Epithelial cell of esophagus (primary cell): Measurements from ENCODE around the gene BLOC1S6.

Experiments
- DNase-seq: peaks from one replicate; pipeline ENCODE4 v3.0.0; 2010; ENCODE audit warnings: low read depth
- H3K4me3 ChIP-seq: 2 replicates; pipeline ENCODE4 v1.5.1; 2011; ENCODE audit warnings: mild to moderate bottlenecking, low read length, control low read depth
- TF ChIP-seq, protein P1 (sequence below): IDR thresholded peaks from 2 replicates; pipeline ENCODE4 v1.5.1; 2011; ENCODE audit warnings: low read depth, mild to moderate bottlenecking, low read length, control low read depth, inconsistent platforms; ENCODE audit not compliant: insufficient read depth; ENCODE audit errors: missing control alignments

The BLOC1S6 gene

DNA sequence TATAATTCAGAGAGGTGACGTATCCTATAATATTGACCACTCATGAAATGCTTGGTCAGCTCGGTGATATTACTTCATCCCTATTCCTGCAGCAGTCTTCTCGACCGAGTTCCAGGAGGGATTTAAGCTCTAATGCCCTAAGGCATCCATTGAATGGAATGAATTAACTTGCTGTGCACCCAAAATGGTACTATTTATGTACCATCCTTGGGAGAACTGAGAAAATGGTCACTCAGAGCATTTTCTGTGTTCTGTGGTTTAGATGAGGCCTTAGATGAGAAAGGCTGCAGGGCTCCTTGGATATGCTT lies 638 bp downstream of the BLOC1S6 start:
- DNase-seq = no peak
- TF ChIP-seq, protein P1, sequence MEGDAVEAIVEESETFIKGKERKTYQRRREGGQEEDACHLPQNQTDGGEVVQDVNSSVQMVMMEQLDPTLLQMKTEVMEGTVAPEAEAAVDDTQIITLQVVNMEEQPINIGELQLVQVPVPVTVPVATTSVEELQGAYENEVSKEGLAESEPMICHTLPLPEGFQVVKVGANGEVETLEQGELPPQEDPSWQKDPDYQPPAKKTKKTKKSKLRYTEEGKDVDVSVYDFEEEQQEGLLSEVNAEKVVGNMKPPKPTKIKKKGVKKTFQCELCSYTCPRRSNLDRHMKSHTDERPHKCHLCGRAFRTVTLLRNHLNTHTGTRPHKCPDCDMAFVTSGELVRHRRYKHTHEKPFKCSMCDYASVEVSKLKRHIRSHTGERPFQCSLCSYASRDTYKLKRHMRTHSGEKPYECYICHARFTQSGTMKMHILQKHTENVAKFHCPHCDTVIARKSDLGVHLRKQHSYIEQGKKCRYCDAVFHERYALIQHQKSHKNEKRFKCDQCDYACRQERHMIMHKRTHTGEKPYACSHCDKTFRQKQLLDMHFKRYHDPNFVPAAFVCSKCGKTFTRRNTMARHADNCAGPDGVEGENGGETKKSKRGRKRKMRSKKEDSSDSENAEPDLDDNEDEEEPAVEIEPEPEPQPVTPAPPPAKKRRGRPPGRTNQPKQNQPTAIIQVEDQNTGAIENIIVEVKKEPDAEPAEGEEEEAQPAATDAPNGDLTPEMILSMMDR = no peak
- peak overlapping the region; percentile 94 for H3K4me3 ChIP-seq

DNA sequence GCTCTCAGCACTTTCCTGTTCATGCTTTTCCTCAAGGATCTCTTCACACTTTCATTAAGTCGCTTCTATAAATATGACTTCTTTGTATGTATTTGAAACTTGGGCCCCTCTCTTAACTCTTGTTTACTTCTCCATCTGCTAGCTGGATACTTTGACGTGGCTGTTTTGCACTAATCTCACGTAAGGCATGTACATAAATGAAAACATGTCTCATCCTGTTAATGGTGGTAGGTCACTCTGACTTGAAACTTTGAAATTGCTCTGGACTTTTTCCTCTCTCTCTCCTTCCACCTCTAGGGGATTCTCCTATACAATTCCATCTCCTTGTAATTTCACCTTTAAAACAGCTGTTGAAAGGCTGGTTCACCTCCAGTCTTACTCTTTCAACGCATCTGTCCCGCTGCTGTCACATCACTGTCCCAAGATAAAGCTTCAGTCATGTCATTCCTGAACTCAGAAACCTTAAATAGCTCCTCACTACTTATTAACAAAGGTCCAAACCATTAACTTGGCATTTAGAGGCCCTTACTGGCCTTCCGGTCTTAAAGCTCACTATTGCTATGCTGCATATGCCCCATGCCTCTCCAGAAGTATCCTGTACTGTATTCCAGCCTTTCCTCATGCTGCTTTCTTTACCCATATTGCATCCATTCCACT lies 1.2 kb downstream of the BLOC1S6 start:
- DNase-seq = peak; percentile 75
- TF ChIP-seq, protein P1 = no peak
- peak overlapping the region; percentile 94 for H3K4me3 ChIP-seq

DNA sequence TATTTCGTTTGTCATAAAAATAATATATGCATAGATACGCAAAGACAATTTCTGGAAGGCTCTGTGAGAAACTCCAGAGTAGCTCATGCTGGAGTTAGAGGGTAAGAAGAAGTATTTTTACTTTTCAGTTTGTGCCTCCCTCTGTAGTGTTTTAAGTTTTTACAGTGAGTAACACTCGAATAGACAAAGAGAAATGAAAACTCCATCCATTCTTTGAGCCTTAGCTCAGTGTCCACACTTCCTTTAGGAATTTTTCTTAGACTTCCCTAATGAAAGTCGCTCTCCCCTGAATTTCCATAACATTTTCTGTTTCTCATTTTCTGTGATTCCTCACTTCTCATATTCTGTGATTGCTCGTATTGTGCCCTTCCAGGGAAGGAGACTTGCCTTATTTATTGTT lies 2.1 kb downstream of the BLOC1S6 start:
- no peak overlapping the region for H3K4me3 ChIP-seq
- TF ChIP-seq, protein P1 = no peak
- no peak for DNase-seq

DNA sequence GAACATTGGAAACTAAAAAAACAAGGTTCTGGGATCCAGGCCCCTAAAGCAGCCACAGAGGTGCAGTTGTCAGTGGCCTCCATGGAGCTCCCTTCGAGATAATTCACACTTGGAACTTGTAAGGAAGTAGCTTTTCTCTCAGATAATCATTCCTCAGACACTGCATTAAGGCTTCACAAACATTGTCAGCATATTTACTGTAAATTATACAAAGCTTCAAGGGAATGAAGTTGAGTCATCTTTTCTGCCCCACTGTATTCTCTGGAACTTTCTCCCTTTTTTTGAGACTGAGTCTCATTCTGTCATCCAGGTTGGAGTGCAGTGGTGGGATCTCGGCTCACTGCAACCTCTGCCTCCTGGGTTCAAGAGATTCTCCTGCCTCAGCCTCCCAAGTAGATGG lies 7.1 kb downstream of the BLOC1S6 start:
- TF ChIP-seq, protein P1 = no peak
- H3K4me3 ChIP-seq = no peak overlapping the region
- no peak for DNase-seq

DNA sequence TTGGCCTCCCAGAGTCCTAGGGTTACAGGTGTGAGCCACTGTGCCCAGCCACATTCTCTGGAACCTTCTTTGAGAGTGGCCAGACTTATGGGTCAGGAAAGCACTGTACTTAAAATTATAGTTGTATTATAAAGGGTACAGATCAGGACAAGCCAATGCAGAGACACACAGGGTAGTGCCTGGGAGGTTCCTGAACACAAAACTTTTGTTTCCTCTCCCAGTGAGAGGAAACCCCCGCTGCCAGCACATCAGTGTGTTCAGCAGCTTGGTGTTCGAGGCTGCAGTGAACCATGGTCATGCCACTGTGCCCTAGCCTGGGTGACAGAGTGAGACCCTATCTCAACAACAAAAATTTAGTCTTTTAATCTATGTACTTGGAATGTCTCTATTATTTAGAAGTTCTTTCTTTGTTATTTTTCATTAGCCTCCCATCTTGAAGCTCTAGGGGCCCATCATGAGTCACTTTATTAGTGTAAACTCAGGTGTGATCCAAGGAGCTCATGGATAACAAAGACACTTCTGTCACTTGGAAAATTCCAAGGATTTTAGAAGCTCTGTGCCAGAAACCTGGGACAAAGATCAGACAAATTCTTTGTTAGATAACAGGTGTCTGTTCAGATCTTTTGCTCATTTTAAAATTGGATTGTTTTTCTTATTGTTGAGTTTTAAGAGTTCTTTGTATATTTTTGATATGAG lies 7.8 kb downstream of the BLOC1S6 start:
- no peak for DNase-seq
- no peak overlapping the region for H3K4me3 ChIP-seq
- TF ChIP-seq, protein P1 = no peak

DNA sequence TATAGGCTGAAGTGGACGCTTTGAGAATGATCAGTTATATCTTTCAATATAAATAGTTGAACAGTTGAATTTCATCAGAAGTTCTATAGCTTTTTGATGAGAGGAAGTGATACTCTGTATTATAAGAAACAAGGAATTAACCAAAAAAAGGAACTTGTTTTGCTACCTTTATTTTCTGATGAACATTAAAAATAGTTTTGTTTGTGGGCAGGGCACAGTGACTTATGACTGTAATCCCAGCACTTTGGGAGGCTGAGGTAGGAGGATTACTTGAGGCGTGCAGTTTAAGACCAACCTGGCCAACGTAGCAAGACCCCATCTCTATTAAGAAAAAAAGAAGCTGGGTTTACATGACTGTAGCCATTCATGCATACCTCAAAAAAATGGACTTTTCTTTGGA lies 16.7 kb downstream of the BLOC1S6 start:
- TF ChIP-seq, protein P1 = no peak
- H3K4me3 ChIP-seq = no peak overlapping the region
- DNase-seq = no peak

DNA sequence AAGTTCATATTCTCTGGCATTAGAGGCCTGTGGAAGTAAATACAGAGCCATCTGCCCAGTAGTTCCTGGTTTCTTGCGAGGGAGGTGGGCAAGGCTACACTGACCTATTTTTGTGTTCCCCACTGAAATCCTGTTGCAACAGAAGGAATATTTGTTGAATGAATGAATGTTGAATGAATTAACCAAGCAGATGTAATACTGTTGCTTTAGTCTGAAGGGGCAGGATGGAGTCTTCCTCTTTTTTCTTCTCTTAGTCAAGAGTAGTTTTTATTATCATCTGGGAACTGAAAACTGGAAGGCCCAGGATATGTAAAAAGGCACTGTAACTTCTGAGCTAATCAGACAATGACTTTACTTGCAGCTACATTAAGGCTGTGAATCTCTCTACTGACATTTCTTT lies 17.1 kb downstream of the BLOC1S6 start:
- DNase-seq = no peak
- H3K4me3 ChIP-seq = no peak overlapping the region
- TF ChIP-seq, protein P1 = no peak
